Skeletal muscle satellite cell (primary cell): ENCODE data around the gene SYNE1.
"Not testable (repeated sequence)": the region's sequence is repeated elsewhere in the genome, so short reads cannot be mapped to it uniquely, and the experiment has no call there.

Source experiments
- H3K27me3 ChIP-seq: 2 replicates; pipeline ENCODE4 v1.7.0; 2013; ENCODE audit warnings: low read length; ENCODE audit not compliant: control insufficient read depth, insufficient read depth
- H3K36me3 ChIP-seq: 2 replicates; pipeline ENCODE4 v1.7.0; 2013; ENCODE audit warnings: mild to moderate bottlenecking, control low read depth, low read length; ENCODE audit not compliant: insufficient read depth
- H3K4me1 ChIP-seq: 2 replicates; pipeline ENCODE4 v1.7.0; 2013; ENCODE audit warnings: low read length; ENCODE audit not compliant: control insufficient read depth, insufficient read depth
- H3K4me2 ChIP-seq: 2 replicates; pipeline ENCODE4 v1.7.0; 2013; ENCODE audit warnings: mild to moderate bottlenecking, low read length
- H3K4me3 ChIP-seq: 2 replicates; pipeline ENCODE4 v1.7.0; 2013; ENCODE audit warnings: low read length
- H3K9ac ChIP-seq: 2 replicates; pipeline ENCODE4 v1.7.0; 2013; ENCODE audit warnings: mild to moderate bottlenecking, low read depth, low read length, moderate library complexity
- H3K9me3 ChIP-seq: replicated peaks from 2 replicates; pipeline ENCODE4 v1.7.0; 2013; ENCODE audit warnings: mild to moderate bottlenecking, control low read depth, low read length

The SYNE1 gene

GRCh38 chr6:152441902-152442301 lies 195.3 kb downstream of the SYNE1 start:
- Histone ChIP-seq H3K4me3 (no peak overlapping the region), H3K27me3 (no peaks in the 10 kb centered on the region), H3K4me2 (no peak overlapping the region), H3K9me3 (no peaks in the 10 kb centered on the region), H3K4me1 (no peaks in the 10 kb centered on the region), H3K9ac (no peak overlapping the region), H3K36me3 (no peaks in the 10 kb centered on the region)

- H3K4me1 ChIP-seq: no peaks in the 10 kb centered on the region
- no peak overlapping the region for H3K4me2 ChIP-seq
- H3K9me3 ChIP-seq: no peaks in the 10 kb centered on the region
- H3K36me3 ChIP-seq: no peaks in the 10 kb centered on the region
- H3K4me3 ChIP-seq: no peak overlapping the region
- H3K27me3 ChIP-seq: no peaks in the 10 kb centered on the region
- no peak overlapping the region for H3K9ac ChIP-seq
Measured at GRCh38 chr6:152435816-152436215, 201.3 kb downstream of the SYNE1 start.

GRCh38 chr6:152432758-152433157 lies 204.4 kb downstream of the SYNE1 start:
- H3K36me3 ChIP-seq: no peaks in the 10 kb centered on the region
- no peaks in the 10 kb centered on the region for H3K27me3 ChIP-seq

GRCh38 chr6:152428126-152428525 lies 209.0 kb downstream of the SYNE1 start:
- H3K4me2 ChIP-seq: no peak overlapping the region
- no peak overlapping the region for H3K9ac ChIP-seq
- H3K4me3 ChIP-seq: no peak overlapping the region
- no peaks in the 10 kb centered on the region for H3K9me3 ChIP-seq
- no peaks in the 10 kb centered on the region for H3K27me3 ChIP-seq
- no peaks in the 10 kb centered on the region for H3K36me3 ChIP-seq
- H3K4me1 ChIP-seq: no peaks in the 10 kb centered on the region

More at GRCh38 chr6:152432758-152433157, 204.4 kb downstream of the SYNE1 start:
- Histone ChIP-seq H3K4me3 (no peak overlapping the region), H3K4me2 (no peak overlapping the region), H3K9ac (no peak overlapping the region), H3K9me3 (no peaks in the 10 kb centered on the region), H3K4me1 (no peaks in the 10 kb centered on the region)

- H3K36me3 ChIP-seq: no peaks in the 10 kb centered on the region
- H3K27me3 ChIP-seq: no peaks in the 10 kb centered on the region
- H3K4me3 ChIP-seq: no peak overlapping the region
- H3K4me1 ChIP-seq: no peaks in the 10 kb centered on the region
- H3K9me3 ChIP-seq: no peaks in the 10 kb centered on the region
- no peak overlapping the region for H3K4me2 ChIP-seq
- no peak overlapping the region for H3K9ac ChIP-seq
Measured at GRCh38 chr6:152426276-152426675, 210.9 kb downstream of the SYNE1 start.

GRCh38 chr6:152423216-152424103 lies 213.7 kb downstream of the SYNE1 start:
- Histone ChIP-seq H3K4me2 (no peak overlapping the region), H3K4me3 (no peak overlapping the region), H3K9me3 (no peaks in the 10 kb centered on the region), H3K9ac (no peak overlapping the region), H3K36me3 (no peaks in the 10 kb centered on the region), H3K4me1 (no peaks in the 10 kb centered on the region), H3K27me3 (no peaks in the 10 kb centered on the region)

GRCh38 chr6:152421496-152421895 lies 215.7 kb downstream of the SYNE1 start:
- not testable (repeated sequence) for H3K4me3 ChIP-seq, H3K4me1 ChIP-seq, H3K9ac ChIP-seq, H3K36me3 ChIP-seq, H3K9me3 ChIP-seq, H3K27me3 ChIP-seq, H3K4me2 ChIP-seq

GRCh38 chr6:152420696-152421095 lies 216.5 kb downstream of the SYNE1 start:
- Histone ChIP-seq H3K4me3 (no peak overlapping the region), H3K9ac (no peak overlapping the region), H3K36me3 (no peaks in the 10 kb centered on the region), H3K9me3 (no peaks in the 10 kb centered on the region), H3K4me1 (no peaks in the 10 kb centered on the region), H3K27me3 (no peaks in the 10 kb centered on the region), H3K4me2 (no peak overlapping the region)

GRCh38 chr6:152418551-152418950 lies 218.6 kb downstream of the SYNE1 start:
- H3K4me1 ChIP-seq: no peaks in the 10 kb centered on the region
- no peaks in the 10 kb centered on the region for H3K36me3 ChIP-seq

GRCh38 chr6:152416652-152417051 lies 220.5 kb downstream of the SYNE1 start:
- H3K27me3 ChIP-seq: no peaks in the 10 kb centered on the region
- H3K9ac ChIP-seq: no peak overlapping the region
- no peak overlapping the region for H3K4me2 ChIP-seq
- H3K9me3 ChIP-seq: no peaks in the 10 kb centered on the region
- H3K4me3 ChIP-seq: no peak overlapping the region
- no peaks in the 10 kb centered on the region for H3K36me3 ChIP-seq
- H3K4me1 ChIP-seq: no peaks in the 10 kb centered on the region

More at GRCh38 chr6:152418551-152418950, 218.6 kb downstream of the SYNE1 start:
- H3K4me2 ChIP-seq: no peak overlapping the region
- no peak overlapping the region for H3K9ac ChIP-seq
- no peaks in the 10 kb centered on the region for H3K27me3 ChIP-seq
- H3K4me3 ChIP-seq: no peak overlapping the region
- H3K9me3 ChIP-seq: no peaks in the 10 kb centered on the region

- no peak overlapping the region for H3K4me2 ChIP-seq
- H3K9me3 ChIP-seq: no peaks in the 10 kb centered on the region
- no peaks in the 10 kb centered on the region for H3K36me3 ChIP-seq
- peaks cover 17% of the 10 kb centered on the region for H3K4me1 ChIP-seq
- H3K4me3 ChIP-seq: no peak overlapping the region
- no peaks in the 10 kb centered on the region for H3K27me3 ChIP-seq
- H3K9ac ChIP-seq: no peak overlapping the region
Measured at GRCh38 chr6:152404936-152405595, 232.1 kb downstream of the SYNE1 start.
